ENCODE data around the gene PTGER3.

Gene PTGER3

DNA sequence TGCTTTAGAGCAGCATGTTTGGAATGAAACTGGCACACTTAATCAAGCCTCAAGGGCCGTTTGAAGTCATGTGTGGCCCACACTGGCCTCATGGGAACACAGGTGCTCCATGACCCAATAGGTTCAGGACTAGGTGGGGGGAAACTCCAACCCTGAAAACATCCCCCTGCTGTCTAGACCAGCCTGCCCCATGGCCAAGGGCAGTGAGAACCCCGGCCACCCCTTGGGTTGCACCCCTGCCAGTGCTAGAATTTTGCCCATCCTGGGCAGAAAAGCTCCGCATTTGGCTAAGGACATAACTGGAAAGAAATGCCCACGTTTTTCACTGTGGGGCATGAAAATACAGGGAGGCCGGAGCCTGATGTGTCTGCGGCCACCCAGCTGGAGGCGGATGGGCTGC is 6.1 kb upstream of the PTGER3 start:
- no peak for DNase-seq (ENCODE audit: low spot score)
- Histone ChIP-seq H3K4me3 (ENCODE audit: severe bottlenecking) (no peak overlapping the region), H3K4me1 (ENCODE audit: insufficient read depth, poor library complexity, severe bottlenecking) (no peaks in the 10 kb centered on the region), H3K9me3 (ENCODE audit: severe bottlenecking) (no peaks in the 10 kb centered on the region), H3K27me3 (ENCODE audit: insufficient read depth, poor library complexity, severe bottlenecking) (peaks cover 11% of the 10 kb centered on the region), H3K27ac (ENCODE audit: poor library complexity, severe bottlenecking) (no peak overlapping the region), H3K36me3 (ENCODE audit: low read depth) (peaks cover 9% of the 10 kb centered on the region)
- TF ChIP-seq, protein P1, sequence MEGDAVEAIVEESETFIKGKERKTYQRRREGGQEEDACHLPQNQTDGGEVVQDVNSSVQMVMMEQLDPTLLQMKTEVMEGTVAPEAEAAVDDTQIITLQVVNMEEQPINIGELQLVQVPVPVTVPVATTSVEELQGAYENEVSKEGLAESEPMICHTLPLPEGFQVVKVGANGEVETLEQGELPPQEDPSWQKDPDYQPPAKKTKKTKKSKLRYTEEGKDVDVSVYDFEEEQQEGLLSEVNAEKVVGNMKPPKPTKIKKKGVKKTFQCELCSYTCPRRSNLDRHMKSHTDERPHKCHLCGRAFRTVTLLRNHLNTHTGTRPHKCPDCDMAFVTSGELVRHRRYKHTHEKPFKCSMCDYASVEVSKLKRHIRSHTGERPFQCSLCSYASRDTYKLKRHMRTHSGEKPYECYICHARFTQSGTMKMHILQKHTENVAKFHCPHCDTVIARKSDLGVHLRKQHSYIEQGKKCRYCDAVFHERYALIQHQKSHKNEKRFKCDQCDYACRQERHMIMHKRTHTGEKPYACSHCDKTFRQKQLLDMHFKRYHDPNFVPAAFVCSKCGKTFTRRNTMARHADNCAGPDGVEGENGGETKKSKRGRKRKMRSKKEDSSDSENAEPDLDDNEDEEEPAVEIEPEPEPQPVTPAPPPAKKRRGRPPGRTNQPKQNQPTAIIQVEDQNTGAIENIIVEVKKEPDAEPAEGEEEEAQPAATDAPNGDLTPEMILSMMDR (IDR thresholded peaks at IDR 0.05; ENCODE audit: poor library complexity, severe bottlenecking) = no peak
- 0 out of 3 replicates have a peak, but pooled peaks have one; percentile 12 for ATAC-seq (ENCODE audit: low read depth)

DNA sequence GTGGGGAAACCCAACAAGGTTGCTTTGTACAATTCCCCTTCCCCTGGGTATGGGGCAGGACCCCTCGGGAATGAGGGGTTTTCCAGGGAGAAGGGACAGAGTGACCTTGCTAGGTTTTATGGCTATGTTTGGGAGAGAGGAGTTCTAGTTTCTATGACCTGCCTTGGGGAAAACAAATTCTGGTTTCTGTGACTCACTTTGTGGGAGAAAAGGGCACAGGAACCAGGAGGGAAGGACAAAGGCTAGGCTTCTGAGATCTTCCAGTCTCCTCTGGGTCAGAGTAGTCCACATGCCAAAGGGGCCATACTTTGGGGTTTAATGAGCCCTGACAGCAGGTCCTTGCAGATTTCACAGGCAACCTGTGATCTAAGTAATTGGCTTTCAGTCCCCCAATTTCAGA is 5.5 kb upstream of the PTGER3 start:
- peaks cover 17% of the 10 kb centered on the region for H3K27me3 ChIP-seq (ENCODE audit: insufficient read depth, poor library complexity, severe bottlenecking)
- H3K9me3 ChIP-seq (ENCODE audit: severe bottlenecking) = no peaks in the 10 kb centered on the region
- TF ChIP-seq, protein P1 (IDR thresholded peaks at IDR 0.05; ENCODE audit: poor library complexity, severe bottlenecking) = no peak
- DNase-seq (ENCODE audit: low spot score) (no peak), ATAC-seq (ENCODE audit: low read depth) (no peak)
- no peak overlapping the region for H3K4me3 ChIP-seq (ENCODE audit: severe bottlenecking)
- H3K4me1 ChIP-seq (ENCODE audit: insufficient read depth, poor library complexity, severe bottlenecking) = no peaks in the 10 kb centered on the region
- no peak overlapping the region for H3K27ac ChIP-seq (ENCODE audit: poor library complexity, severe bottlenecking)
- peaks cover 7% of the 10 kb centered on the region for H3K36me3 ChIP-seq (ENCODE audit: low read depth)

DNA sequence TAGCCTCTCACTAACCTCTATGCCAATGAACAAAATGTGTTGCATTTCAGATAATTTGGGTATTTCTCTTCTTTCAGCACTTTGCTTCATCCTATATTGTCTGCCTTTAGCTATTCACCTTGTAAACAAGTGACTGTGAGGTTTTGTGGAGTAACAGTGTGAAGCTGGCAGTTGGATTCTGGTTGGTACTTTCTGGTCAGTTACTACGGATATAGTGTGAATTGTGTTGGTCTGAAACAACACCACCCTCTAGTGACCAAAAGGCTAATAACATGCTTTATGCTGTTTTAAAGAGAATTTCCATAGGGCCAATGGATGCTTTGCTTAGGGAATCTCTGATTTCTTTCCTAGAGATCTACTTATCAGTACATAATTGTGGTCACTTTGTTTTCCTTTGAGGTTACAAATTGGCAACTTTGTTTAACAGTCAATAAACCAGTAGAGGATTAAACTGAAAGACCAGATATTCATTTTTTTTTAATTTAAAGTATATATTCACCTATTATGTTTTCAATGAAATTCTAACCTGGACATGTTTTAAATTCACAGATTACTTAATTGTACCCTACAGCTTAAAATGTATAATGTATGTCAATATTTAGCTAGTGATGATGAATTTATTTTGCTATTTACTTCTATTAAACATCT is 2.5 kb upstream of the PTGER3 start:
- Histone ChIP-seq H3K4me3 (ENCODE audit: severe bottlenecking) (no peak overlapping the region), H3K36me3 (ENCODE audit: low read depth) (no peaks in the 10 kb centered on the region), H3K9me3 (ENCODE audit: severe bottlenecking) (no peaks in the 10 kb centered on the region), H3K27me3 (ENCODE audit: insufficient read depth, poor library complexity, severe bottlenecking) (peaks cover 48% of the 10 kb centered on the region), H3K27ac (ENCODE audit: poor library complexity, severe bottlenecking) (no peak overlapping the region), H3K4me1 (ENCODE audit: insufficient read depth, poor library complexity, severe bottlenecking) (no peaks in the 10 kb centered on the region)
- ATAC-seq (ENCODE audit: low read depth) (peak; percentile 55), DNase-seq (ENCODE audit: low spot score) (no peak)
- TF ChIP-seq, protein P1 (IDR thresholded peaks at IDR 0.05; ENCODE audit: poor library complexity, severe bottlenecking) = peak; percentile 86

DNA sequence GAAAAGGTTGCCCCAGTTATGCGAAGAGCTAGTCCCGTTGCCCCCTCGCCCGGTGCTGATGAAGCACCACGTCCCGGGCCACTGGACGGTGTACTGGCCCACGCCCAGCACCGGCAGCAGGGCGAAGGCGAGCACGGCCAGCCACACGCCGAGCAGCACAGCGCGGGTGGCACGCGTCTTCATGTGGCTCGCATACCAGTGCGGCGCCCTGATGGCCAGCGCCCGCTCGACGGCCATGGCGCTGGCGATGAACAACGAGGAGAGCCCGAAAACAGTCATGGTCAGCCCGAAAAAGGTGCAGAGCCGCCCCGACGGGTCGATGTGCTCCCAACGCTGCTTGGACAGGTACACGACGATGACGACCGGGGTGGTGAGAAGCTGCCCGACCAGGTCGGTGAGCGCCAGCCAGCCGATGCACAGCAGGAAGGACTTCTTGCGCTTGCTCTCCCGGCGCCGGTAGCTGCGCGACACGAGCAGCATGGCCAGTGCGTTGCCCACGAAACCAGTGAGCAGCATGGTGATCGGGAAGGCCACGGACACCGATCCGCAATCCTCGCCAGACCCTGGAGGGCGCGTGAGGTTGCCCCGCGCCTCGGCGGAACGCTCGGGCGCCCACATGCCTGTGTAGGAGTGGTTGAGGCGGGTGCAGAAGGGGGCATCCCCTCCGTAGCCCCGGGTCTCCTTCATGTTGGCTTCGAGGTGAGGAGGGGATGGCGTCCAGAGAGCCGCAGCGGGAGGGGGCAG is 553 bp downstream of the PTGER3 start:
- DNase-seq (ENCODE audit: low spot score) = no peak
- Histone ChIP-seq H3K4me1 (ENCODE audit: insufficient read depth, poor library complexity, severe bottlenecking) (no peaks in the 10 kb centered on the region), H3K4me3 (ENCODE audit: severe bottlenecking) (peak overlapping the region; percentile 6), H3K9me3 (ENCODE audit: severe bottlenecking) (no peaks in the 10 kb centered on the region), H3K27ac (ENCODE audit: poor library complexity, severe bottlenecking) (no peak overlapping the region), H3K27me3 (ENCODE audit: insufficient read depth, poor library complexity, severe bottlenecking) (peaks cover 69% of the 10 kb centered on the region), H3K36me3 (ENCODE audit: low read depth) (no peaks in the 10 kb centered on the region)
- ATAC-seq (ENCODE audit: low read depth) = peak; percentile 22
- TF ChIP-seq, protein P1 (IDR thresholded peaks at IDR 0.05; ENCODE audit: poor library complexity, severe bottlenecking) = no peak

Measured in RWPE2 (cell line).